Glomerular endothelial cell (primary cell): ENCODE measurements around the gene SULF2. TPM values are rescaled to one million over a fixed set of nuclear protein-coding genes. Genes with fewer than 3 reads are reported as not detected.

Experiments
- DNase-seq: peaks from one replicate; pipeline ENCODE4 v3.0.0-alpha.2; 2011; ENCODE audit warnings: low read depth, low spot score; ENCODE audit errors: extremely low read depth
- total RNA-seq: library from RNA; depleted of rRNA; stranded (reverse); fragments of >200 nt; gene quantifications from 2 replicates; pipeline ENCODE4 v1.2.3, GENCODE V29; 2015

The SULF2 gene
- total RNA-seq, 1 donor from 2014 or later: 1,185 TPM

GRCh38 chr20:47719625-47720024 lies 65.7 kb downstream of the SULF2 start:
- DNase-seq: no peak

GRCh38 chr20:47719211-47719610 lies 66.1 kb downstream of the SULF2 start:
- no peak for DNase-seq

- DNase-seq: no peak
These were observed 66.9 kb downstream of the SULF2 start for GRCh38 chr20:47718398-47718797.

GRCh38 chr20:47717421-47717820 lies 67.9 kb downstream of the SULF2 start:
- DNase-seq: no peak

DNA sequence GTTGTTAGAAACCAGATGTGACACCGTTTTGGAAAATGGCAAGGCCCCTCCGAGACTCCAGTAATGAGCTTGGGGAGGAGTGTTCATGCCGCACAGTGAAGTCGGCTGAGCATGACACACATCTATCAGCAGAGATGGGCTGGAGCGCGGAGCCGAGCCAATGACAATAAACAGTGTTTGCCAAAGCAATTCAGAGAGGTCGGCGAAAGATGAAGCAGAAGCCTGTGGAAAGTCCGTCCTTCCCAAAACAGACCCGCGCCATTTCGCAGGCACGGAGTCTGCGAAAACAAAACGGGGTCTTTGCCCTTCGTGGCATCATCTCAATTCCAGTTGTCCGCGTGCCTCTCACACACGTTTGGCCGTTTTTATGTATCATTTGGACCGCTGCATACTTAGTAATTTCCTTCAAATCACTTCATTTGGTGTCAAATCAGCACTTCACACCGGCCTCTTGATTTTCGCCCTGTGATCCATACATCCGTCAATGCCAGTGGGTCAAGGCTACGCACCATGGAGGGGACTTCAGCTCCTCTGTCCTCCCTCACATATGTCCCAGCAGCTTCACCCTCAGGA lies 71.3 kb downstream of the SULF2 start:
- DNase-seq: no peak

DNA sequence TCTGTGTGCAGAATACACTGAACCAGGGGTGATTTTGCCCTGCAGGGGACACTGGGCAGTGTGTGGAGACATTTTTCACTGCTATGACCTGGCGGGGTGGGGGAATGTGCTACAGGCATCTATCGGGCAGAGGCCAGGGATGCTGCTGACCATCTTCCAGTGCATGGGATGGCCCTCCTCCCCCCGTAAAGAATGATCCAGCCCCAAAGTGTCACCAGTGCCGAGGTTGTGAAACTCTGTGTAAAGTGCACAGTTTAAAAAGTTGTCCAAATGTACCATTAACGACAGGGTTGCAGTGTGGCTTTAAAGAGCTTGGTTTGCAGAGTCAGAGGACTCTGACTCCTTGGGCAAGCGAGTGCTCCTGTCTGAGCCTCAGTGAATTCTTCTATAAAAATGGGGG lies 72.1 kb downstream of the SULF2 start:
- DNase-seq: no peak

DNA sequence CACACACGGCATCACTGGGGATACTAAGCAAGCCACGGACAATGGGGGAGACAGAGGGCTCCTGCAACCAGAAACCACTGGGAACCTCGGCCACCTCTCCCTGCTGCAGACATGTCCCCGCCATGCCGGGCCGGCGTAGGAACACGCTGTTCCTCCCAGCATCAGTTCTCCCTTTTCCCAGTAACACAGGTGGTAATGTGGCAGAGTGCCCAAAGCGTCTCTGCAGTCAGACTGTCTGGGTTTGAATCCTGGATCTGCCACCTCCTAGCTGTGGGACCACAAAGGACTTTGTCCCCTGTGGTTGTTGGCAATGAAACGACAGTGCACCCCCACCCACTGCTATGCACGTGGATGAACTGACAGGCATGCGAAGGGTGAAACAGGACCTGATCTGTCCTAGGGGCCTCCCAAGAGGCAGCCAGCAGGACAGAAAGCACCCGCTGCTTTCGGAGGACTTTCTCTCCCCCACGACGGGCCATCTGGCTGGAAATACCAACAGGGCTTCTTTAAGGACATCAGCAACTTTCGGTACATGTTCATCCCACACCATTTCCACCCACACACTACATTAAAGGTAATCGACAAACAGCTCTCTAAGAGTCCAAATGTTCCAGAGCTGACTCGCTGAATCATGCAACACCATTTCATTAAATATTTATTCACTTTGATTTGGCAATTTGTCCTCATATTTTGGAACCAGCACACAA lies 74.1 kb downstream of the SULF2 start:
- no peak for DNase-seq

- no peak for DNase-seq
These were observed 74.6 kb downstream of the SULF2 start for GRCh38 chr20:47710665-47711045.

- no peak for DNase-seq
These were observed 76.1 kb downstream of the SULF2 start for GRCh38 chr20:47708953-47709833.

DNA sequence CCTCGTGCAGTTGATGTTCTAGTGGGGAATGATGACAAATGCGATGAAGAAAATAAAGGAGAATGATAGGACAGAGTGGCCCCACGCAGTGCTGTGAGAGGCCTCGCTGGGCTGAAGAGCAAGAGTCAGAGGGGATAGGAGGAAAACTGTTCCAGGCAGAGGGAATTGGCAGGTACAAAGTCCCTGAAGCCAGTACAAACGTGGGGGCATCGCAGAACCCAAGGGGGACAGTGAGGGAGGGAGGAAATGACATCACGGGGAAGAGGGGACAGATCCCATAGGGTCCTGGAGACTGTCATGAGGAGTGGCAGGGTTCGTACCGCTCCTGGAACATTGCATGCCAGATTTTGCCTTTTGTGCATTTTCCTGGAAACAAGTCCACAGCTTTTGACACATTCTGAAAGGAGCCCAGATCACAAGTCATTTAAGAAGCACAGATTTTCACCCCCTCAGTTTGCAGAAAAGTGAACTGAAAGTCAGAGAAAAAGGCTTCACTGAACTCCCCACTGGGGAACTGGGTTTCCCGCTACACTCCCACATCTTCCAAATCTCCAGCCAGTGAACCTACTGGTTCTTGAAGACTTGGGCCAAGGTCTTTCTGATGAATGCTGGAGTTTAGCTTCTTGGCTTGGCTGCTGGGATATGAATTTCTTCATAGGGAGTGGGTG lies 77.0 kb downstream of the SULF2 start:
- no peak for DNase-seq

GRCh38 chr20:47706345-47706744 lies 78.9 kb downstream of the SULF2 start:
- no peak for DNase-seq

GRCh38 chr20:47705497-47705856 lies 79.8 kb downstream of the SULF2 start:
- no peak for DNase-seq

DNA sequence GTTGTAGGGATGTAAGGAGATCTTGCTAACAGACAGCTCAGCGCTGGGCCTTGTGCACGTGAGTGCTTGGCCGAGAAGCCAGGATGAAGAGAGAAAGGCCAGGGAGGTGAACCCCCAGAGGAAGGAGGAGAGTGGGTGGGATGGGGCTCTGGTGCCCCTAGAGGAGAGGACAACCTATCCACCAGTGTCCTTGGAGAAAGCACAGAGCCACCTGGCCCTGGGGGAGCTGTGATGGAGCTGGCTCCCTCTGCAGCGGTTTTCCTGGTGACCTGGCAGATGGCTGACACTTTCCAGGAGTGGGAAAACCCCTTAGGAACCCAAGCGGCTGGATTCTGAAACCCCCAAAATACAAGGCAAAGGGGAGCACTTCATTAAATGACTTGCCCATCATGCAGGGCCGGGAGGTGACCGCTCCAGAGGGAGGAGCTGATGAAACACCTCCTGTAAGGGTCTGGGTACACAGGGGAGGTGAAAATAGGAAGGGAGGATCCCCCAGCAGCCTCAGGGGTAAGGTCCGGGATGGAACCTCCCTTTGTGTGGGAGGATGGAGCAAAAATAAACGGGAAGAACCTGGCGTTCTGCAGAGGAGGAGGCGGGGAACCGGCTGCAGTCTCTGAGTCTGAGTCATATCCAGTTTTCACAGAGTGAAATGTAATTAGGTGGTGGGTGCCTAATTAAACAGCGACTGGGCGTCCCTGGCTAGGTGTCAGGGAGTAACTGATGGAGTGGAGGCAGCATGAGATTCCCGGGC lies 80.4 kb downstream of the SULF2 start:
- no peak for DNase-seq

GRCh38 chr20:47703748-47704147 lies 81.5 kb downstream of the SULF2 start:
- no peak for DNase-seq

- no peak for DNase-seq
These were observed 83.7 kb downstream of the SULF2 start for GRCh38 chr20:47701612-47702011.

DNA sequence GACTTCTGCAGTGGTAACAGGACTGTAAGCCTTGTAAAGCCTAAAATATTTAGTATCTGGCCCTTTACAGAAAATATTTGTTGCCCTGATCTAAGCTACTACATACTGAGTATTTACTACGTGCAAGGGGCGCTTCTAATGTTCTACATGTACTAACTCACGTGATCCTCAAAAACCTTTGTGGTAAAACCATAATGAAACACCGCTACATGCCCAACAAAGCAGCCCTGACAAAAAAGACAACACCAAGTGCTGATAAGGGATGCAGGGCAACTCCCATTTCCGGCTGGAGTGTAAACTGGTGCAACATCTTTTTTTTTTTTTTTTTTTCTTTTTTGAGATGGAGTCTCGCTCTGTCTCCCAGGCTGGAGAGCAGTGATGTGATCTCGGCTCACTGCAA lies 85.0 kb downstream of the SULF2 start:
- no peak for DNase-seq

GRCh38 chr20:47699818-47700217 lies 85.5 kb downstream of the SULF2 start:
- no peak for DNase-seq

DNA sequence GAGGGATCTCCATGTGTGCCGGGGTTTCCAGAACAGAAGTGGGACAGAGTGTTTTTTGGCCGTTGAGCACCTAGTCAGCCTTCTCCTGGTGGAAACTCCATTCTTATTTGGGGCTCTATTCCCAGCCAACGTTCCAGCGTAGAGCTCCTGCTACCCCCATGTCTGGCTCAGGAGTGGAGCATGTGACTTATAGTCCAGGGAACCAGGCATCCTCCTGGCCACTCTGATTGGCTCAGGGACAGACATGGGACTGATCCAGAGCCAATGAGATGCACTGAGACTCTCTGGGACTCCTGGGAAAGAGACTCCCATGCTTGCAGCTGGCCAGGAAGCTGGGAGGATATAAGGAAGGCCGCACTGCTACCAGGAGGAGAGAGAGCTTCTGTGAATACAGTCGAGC lies 87.1 kb downstream of the SULF2 start:
- no peak for DNase-seq

DNA sequence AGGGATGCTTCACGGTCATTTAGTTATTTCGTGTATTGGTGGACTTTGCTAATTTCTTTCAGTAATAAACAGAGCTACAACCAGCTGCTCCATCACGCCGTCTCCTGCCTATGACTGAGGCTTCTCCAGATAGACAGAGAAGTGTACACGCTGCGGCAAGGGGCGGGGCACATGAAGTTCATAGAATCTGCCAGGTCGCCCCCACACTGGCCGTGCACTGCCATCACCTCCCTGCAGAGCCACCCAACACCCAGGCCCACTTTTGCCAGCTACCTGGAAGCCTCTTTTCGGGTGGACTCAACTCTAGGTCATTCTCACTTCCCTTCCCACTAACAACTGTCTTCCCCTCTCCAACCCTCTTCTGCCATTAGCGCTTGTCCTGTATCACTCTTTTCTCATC lies 88.4 kb downstream of the SULF2 start:
- DNase-seq: no peak

DNA sequence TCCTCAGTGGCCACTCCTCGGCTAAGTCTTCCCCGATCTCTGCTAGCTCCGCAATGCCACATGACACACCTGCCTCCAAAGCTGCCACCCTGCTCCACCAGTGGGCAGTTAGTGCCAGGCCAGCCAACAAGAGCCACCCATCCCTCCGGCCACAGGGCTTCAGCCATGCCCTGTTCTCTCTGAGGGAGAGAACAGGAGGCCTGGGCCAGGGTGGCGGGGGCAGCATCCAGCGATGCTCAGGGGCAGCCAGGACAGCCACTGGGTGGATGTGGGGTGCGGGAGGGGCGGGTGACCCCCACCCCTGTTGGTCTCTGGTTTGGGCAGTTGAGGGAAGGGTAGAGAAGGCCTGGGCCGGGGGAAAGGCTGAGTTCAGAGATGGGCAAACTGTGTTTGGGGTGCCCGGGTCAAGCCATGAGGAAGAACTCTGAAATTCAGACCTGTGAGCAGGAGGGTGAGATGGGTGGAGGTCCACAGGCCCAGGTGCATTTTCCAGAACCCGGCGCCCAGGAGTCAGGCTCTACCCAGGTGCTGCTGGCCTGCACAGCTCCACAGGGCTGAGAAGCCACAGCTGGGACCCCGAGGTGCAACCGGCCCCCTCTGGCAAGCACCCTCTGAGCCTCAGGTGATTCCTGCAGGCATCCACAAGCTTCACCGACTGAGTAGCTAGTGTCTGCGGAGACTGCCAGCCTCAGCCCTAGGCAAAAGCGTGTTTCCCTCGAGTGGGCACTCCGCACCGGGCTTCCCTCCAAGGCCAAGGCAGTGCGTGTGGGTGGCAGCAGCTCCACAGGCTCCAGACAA lies 91.1 kb downstream of the SULF2 start:
- no peak for DNase-seq
